ENCODE measurements around the gene RELN. TPM values are rescaled to one million over a fixed set of nuclear protein-coding genes. Genes with fewer than 3 reads are reported as not detected.

RELN gene
- total RNA-seq, 1 experiment from 2014 or later, result 0.20 TPM

DNA sequence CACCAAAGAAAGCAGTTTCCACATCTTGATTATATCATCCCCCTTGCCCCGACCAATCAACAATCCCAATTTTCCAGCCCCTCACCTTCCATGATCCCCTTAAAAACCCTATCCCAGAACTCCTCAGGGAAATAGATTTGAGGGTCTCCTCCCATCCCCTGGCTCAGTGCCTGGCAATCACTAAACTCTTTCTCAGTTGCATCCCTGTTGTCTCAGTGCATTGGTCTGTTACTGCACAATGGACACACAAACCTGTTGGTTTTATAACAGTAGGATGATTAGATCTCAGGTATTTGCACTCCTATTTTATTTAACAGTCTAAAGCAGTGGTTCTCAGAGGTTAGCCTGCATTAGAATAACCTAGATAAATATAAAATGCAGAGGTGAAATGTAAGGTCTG is 45.2 kb upstream of the RELN start (continued):
- TF ChIP-seq, protein P1, sequence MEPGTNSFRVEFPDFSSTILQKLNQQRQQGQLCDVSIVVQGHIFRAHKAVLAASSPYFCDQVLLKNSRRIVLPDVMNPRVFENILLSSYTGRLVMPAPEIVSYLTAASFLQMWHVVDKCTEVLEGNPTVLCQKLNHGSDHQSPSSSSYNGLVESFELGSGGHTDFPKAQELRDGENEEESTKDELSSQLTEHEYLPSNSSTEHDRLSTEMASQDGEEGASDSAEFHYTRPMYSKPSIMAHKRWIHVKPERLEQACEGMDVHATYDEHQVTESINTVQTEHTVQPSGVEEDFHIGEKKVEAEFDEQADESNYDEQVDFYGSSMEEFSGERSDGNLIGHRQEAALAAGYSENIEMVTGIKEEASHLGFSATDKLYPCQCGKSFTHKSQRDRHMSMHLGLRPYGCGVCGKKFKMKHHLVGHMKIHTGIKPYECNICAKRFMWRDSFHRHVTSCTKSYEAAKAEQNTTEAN (CRISPR knock-in tag; IDR thresholded peaks at IDR 0.05), result no peak
- TF ChIP-seq PRRX2 (CRISPR knock-in tag; IDR thresholded peaks at IDR 0.05) (no peak), ZNF423 (CRISPR knock-in tag; IDR thresholded peaks at IDR 0.05) (no peak)

DNA sequence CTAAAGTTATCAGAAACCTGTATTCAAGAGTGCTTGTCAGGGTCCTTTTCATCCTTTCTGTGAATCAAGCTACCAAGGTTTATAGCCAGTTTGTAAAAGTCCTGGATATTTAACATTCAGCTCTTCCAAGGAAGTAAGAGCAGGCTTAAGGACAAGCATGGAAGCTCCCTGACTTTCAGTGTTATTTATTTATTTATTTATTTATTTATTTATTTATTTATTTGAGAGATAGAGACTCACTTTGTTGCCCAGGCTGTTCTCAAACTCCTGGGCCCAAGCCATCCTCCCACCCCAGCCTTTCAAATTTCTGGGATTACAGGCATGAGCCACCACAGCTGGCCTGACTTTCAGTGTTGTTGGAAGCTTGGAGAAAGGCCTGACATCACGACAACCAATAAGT is 44.4 kb upstream of the RELN start:
- ChIA-PET POLR2A (no interaction called here), CTCF (no interaction called here)
- H3K4me1 Mint-ChIP-seq, result no peaks in the 10 kb centered on the region
- peaks cover 7% of the 10 kb centered on the region for H3K36me3 Mint-ChIP-seq
- no peak for ATAC-seq
- DNase-seq (ENCODE audit: low spot score), result no peak
- H3K27ac Mint-ChIP-seq, result no peak overlapping the region
- H3K4me3 Mint-ChIP-seq, result no peak overlapping the region
- peaks cover 19% of the 10 kb centered on the region for H3K9me3 Mint-ChIP-seq
- no peaks in the 10 kb centered on the region for H3K27me3 Mint-ChIP-seq (ENCODE audit: low read depth)
- TF ChIP-seq EMX1 (CRISPR knock-in tag; IDR thresholded peaks at IDR 0.05) (no peak), SOX15 (CRISPR knock-in tag; IDR thresholded peaks at IDR 0.05) (no peak), SMAD3 (CRISPR knock-in tag; IDR thresholded peaks at IDR 0.05; ENCODE audit: borderline replicate concordance) (no peak), HMGA2 (CRISPR knock-in tag; IDR thresholded peaks at IDR 0.05) (no peak)
- TF ChIP-seq, protein P2, sequence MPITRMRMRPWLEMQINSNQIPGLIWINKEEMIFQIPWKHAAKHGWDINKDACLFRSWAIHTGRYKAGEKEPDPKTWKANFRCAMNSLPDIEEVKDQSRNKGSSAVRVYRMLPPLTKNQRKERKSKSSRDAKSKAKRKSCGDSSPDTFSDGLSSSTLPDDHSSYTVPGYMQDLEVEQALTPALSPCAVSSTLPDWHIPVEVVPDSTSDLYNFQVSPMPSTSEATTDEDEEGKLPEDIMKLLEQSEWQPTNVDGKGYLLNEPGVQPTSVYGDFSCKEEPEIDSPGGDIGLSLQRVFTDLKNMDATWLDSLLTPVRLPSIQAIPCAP (CRISPR knock-in tag; IDR thresholded peaks at IDR 0.05), result no peak

DNA sequence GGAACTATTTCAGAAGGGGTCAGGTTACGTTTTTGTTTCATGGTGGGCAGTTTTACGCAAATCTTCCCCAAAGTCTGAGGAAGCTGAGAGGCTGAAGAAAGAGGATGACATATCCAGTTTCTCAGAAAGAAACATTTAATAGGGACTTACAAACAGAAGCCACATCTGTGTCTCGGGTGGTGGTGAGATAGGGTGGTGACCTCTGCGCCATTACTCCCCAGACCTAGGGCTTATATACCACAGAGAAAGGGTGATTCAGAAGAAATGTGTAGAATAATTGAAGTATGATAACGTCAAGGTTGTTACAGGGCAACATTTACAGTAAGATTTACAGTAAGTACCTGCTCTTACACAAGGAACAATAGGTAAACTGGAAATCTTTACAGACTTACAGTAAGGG is 43.0 kb upstream of the RELN start:
- POLR2A ChIA-PET, result no interaction called here
- CTCF ChIA-PET, result no interaction called here

More for the DNA sequence above, 43.0 kb upstream of the RELN start:
- Mint-ChIP-seq H3K4me1 (peaks cover 3% of the 10 kb centered on the region; the same call in 1 of the 2 replicates), H3K36me3 (peaks cover 7% of the 10 kb centered on the region), H3K27ac (no peak overlapping the region), H3K4me3 (no peak overlapping the region), H3K9me3 (peaks cover 19% of the 10 kb centered on the region), H3K27me3 (ENCODE audit: low read depth) (no peaks in the 10 kb centered on the region)
- no peak for TF ChIP-seq TP53 (CRISPR knock-in tag; IDR thresholded peaks at IDR 0.05)
- TF ChIP-seq, protein P3, sequence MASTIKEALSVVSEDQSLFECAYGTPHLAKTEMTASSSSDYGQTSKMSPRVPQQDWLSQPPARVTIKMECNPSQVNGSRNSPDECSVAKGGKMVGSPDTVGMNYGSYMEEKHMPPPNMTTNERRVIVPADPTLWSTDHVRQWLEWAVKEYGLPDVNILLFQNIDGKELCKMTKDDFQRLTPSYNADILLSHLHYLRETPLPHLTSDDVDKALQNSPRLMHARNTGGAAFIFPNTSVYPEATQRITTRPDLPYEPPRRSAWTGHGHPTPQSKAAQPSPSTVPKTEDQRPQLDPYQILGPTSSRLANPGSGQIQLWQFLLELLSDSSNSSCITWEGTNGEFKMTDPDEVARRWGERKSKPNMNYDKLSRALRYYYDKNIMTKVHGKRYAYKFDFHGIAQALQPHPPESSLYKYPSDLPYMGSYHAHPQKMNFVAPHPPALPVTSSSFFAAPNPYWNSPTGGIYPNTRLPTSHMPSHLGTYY (CRISPR knock-in tag; IDR thresholded peaks at IDR 0.05), result no peak
- TF ChIP-seq, protein P4, sequence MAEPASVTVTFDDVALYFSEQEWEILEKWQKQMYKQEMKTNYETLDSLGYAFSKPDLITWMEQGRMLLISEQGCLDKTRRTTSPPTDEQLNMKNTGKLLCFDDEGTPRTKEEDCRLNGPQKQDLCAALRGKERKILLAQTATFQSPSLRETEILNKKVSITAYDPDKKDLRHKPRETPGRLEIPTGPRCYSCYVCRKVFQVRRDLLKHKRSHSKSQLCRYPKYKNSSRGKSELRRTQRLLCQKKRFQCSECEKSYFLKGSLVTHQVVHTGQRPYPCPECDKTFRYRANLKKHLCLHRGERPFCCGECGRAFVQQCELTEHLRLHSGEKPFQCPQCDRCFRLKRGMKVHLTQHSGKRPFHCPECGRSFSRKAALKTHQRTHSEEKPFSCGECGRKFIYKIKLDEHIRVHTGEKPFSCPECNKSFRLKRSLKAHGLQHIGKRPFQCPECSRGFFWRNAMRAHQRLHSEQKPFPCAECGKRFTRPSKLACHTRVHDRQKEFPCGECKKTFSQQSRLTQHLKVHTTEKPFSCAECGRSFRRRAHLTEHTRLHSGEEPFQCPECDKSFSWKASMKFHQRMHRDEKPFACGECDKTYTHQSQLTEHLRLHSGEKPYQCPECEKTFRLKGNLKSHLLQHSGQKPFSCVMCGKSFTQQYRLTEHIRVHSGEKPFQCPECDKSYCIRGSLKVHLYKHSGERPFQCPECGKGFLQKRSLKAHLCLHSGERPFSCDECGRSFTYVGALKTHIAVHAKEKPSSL (CRISPR knock-in tag; conservative IDR thresholded peaks at IDR 0.05), result no peak
- TF ChIP-seq, protein P5, sequence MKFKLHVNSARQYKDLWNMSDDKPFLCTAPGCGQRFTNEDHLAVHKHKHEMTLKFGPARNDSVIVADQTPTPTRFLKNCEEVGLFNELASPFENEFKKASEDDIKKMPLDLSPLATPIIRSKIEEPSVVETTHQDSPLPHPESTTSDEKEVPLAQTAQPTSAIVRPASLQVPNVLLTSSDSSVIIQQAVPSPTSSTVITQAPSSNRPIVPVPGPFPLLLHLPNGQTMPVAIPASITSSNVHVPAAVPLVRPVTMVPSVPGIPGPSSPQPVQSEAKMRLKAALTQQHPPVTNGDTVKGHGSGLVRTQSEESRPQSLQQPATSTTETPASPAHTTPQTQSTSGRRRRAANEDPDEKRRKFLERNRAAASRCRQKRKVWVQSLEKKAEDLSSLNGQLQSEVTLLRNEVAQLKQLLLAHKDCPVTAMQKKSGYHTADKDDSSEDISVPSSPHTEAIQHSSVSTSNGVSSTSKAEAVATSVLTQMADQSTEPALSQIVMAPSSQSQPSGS (CRISPR knock-in tag; IDR thresholded peaks at IDR 0.05; ENCODE audit: borderline replicate concordance, low read depth), result no peak
- no peak for TF ChIP-seq FOXJ3 (CRISPR knock-in tag; IDR thresholded peaks at IDR 0.05; ENCODE audit: borderline replicate concordance)
- TF ChIP-seq, protein P6, sequence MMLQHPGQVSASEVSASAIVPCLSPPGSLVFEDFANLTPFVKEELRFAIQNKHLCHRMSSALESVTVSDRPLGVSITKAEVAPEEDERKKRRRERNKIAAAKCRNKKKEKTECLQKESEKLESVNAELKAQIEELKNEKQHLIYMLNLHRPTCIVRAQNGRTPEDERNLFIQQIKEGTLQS (CRISPR knock-in tag; conservative IDR thresholded peaks at IDR 0.05), result no peak
- no peak for TF ChIP-seq CBFB (CRISPR knock-in tag; IDR thresholded peaks at IDR 0.05; ENCODE audit: low read depth)
- TF ChIP-seq ESRRA (CRISPR knock-in tag; IDR thresholded peaks at IDR 0.05; ENCODE audit: borderline replicate concordance), result no peak
- TF ChIP-seq, protein P7, sequence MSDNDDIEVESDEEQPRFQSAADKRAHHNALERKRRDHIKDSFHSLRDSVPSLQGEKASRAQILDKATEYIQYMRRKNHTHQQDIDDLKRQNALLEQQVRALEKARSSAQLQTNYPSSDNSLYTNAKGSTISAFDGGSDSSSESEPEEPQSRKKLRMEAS (CRISPR knock-in tag; IDR thresholded peaks at IDR 0.05), result no peak
- DNase-seq (ENCODE audit: low spot score), result no peak
- ATAC-seq, result no peak
